ENCODE data around the gene SIX2. TPM values are rescaled to one million over a fixed set of nuclear protein-coding genes. Genes with fewer than 3 reads are reported as not detected.

SIX2 gene
- total RNA-seq, 1 donor from 2014 or later: 0.41 TPM

DNA sequence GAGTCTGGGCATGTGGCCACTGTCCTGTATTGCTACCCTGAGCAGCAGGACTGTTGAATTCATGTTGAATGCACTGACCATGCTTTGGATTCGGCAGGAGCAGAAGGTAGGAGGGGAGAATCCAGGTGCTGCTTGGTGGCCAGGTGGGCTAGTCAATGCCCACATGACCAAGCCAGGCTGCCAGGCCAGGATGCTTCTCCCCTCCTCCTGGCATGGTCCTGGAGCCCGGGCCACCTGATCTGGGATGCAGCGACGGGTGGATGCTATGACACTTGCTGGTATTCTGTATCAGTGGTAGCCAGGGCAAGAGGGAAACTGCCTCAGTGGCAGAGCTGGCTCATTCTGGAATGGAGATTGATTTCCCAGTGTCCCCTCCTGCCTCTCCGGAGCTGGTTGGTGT is 14.8 kb upstream of the SIX2 start:
- no peak for FAIRE-seq
- no peak for DNase-seq (ENCODE audit: low spot score in 2 of 2)

DNA sequence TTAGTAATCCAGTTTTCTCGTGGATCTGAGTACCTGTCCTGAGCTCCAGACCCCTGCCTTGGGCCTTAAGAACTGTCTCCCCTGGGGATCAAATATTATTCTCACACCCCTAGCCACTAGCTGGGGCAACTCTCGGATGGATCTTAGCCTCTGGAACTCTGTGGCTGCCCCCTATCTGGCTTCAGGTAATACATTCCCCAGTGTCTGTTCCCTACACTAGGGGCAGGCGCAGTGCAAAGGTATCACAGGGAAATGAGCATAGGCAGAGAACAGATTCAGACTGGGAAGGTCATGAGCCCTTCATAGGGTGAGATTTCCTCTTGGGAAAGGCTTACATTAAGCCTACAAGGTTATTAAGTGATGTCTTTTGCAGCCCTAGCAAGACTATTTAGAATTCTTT is 11.2 kb upstream of the SIX2 start:
- DNase-seq (ENCODE audit: low spot score in 2 of 2): no peak
- FAIRE-seq: no peak

DNA sequence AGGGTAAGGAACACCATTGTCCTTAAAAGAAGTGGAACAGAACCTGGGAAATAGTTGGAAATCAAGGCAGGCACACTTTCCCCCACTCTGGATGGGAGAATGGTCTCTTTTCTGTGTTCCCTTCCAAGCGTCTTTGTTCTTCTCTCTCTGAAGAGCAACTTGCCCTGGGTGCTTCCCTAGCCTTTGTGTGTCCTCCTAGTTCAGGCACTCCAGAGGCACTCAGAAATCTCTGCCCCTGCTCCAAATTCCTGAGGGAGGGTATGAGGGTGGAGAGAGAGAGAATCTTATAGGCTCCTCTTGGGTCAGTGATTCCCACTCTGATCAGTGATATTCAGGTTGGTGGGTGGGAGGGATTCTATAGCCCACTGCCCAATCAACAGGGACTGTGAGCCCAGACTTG is 8.8 kb upstream of the SIX2 start:
- no peak for DNase-seq (ENCODE audit: low spot score in 2 of 2)
- FAIRE-seq: no peak

GRCh38 chr2:45014831-45015230 is 5.6 kb upstream of the SIX2 start:
- no peak for FAIRE-seq
- DNase-seq (ENCODE audit: low spot score in 2 of 2): no peak

DNA sequence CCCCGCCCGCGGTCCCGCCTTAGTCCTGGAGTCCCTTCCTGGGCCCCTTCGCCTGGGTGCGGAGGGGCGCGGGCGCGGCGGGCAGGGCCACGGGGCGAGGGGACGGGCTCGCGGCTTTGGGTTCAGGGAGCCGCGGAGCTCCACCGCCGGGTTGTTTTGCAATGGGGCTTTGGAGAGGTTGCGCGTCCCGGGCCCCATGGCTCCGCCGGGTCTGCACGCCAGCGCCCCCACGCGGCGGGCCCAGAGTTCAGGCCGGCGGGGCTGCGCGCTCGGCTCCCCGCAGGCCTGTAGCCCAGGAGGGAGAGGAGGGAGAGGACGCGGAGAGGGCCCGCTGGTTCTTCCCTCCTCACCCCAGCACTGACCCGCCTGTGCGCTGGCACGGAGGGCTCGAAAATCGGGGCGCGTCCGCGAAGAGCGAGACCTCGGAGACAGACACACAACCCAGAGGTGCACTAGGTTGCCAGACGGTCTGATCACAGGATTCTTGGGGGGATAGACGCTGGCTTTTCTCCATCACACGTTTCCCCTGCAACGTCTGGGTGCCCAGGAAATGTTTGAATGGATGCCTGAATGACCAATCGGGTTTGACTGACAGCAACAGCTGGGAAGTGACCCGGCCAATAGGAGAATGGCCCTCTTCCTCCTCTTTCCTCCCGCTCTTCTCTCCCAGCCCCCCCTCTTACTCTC is 4.9 kb upstream of the SIX2 start:
- FAIRE-seq: no peak
- peak; percentile 61 to 71 for DNase-seq (ENCODE audit: low spot score in 2 of 2)

GRCh38 chr2:45013229-45014015 is 4.2 kb upstream of the SIX2 start:
- DNase-seq (ENCODE audit: low spot score in 2 of 2): peak in 1 of 2 donors; percentile 28

GRCh38 chr2:45012733-45013132 is 3.5 kb upstream of the SIX2 start:
- no peak for FAIRE-seq

More at GRCh38 chr2:45013229-45014015, 4.2 kb upstream of the SIX2 start:
- no peak for FAIRE-seq

GRCh38 chr2:45011621-45012602 is 2.7 kb upstream of the SIX2 start:
- DNase-seq (ENCODE audit: low spot score in 2 of 2) (no peak), FAIRE-seq (no peak)

More at GRCh38 chr2:45012733-45013132, 3.5 kb upstream of the SIX2 start:
- no peak for DNase-seq (ENCODE audit: low spot score in 2 of 2)

DNA sequence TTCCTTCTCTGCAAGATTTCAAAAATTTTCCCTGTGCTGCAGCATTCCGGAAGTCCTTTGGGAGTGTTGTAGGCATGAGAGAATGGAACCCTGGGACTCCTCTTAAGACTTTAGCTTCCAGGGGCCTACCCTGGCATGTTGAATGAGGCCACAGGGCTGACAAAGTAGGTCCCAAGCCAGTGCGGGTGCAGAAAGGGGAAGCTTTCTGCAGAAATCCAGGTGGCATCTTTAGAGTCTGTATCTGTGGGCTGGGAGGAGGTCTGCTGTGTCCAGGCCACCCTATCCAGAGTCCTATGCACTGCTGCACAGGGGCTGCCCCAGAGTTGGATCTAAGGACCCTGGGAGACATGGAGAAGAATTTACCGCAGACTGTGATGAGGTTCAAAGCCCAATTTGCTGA is 1.9 kb upstream of the SIX2 start:
- no peak for FAIRE-seq
- DNase-seq (ENCODE audit: low spot score in 2 of 2): no peak

- FAIRE-seq (no peak), DNase-seq (ENCODE audit: low spot score in 2 of 2) (no peak)
These were observed 1.4 kb upstream of the SIX2 start for GRCh38 chr2:45010702-45011012.

- DNase-seq (ENCODE audit: low spot score in 2 of 2): peak; percentile 46 to 48
- FAIRE-seq: no peak
These were observed 863 bp upstream of the SIX2 start for GRCh38 chr2:45009928-45010701.

DNA sequence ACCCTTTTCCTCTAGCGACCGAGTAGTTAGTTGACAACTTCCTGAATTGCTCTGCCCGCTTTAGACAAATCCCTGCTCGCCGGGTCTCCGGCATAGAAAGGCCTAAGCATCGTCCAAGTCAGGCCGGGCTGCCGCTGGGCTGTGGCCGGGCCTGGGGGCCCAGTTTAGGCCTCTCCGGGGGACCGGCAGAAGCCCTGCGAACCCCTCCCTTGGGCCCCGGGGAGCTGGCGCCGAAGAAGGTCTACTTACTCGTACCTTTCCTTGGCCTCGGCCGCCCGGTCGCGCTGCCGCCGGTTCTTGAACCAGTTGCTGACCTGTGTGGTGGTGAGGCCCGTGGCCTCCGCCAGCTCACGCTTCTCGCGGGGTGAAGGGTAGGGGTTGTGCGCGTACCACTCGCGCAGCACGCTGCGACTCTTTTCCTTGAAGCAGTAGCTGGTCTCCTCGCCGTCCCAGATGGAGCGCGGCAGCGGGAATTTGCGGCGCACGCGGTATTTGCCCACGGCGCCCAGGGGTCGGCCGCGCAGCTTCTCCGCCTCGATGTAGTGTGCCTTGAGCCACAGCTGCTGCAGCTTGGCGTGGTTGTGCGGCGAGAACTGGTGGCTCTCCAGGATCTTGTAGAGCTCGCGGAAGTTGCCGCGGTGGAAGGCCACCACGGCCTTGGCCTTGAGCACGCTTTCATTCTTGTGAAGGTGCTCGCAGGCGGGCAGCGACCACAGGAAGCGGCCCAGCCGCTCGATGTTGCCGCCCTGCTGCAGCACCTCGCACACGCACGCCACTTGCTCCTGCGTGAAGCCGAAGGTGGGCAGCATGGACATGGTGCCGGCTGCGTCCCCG is 739 bp downstream of the SIX2 start:
- no peak for FAIRE-seq
- peak in 1 of 2 donors; percentile 29 for DNase-seq (ENCODE audit: low spot score in 2 of 2)

- FAIRE-seq (no peak), DNase-seq (ENCODE audit: low spot score in 2 of 2) (peak in 1 of 2 donors; percentile 28)
These were observed 1.3 kb downstream of the SIX2 start for GRCh38 chr2:45007961-45008295.

DNA sequence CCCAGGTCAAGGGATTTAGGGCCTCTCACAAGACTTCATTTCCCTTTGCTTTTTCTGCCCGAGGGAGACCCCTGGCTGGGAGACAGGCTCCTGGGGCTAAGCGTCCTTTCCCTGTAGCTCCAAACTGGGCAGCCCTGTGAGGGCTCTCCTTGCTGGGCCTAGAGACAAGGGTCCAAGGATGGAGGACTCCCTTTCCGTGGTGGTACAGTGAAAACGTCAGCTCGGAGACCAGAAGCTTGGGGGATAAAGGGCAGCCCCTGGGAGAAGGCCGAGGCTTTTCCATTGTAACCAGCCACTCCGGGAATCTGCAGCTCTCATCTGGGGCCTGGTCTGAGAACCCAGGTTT is 2.3 kb downstream of the SIX2 start:
- DNase-seq (ENCODE audit: low spot score in 2 of 2): no peak
- no peak for FAIRE-seq

DNA sequence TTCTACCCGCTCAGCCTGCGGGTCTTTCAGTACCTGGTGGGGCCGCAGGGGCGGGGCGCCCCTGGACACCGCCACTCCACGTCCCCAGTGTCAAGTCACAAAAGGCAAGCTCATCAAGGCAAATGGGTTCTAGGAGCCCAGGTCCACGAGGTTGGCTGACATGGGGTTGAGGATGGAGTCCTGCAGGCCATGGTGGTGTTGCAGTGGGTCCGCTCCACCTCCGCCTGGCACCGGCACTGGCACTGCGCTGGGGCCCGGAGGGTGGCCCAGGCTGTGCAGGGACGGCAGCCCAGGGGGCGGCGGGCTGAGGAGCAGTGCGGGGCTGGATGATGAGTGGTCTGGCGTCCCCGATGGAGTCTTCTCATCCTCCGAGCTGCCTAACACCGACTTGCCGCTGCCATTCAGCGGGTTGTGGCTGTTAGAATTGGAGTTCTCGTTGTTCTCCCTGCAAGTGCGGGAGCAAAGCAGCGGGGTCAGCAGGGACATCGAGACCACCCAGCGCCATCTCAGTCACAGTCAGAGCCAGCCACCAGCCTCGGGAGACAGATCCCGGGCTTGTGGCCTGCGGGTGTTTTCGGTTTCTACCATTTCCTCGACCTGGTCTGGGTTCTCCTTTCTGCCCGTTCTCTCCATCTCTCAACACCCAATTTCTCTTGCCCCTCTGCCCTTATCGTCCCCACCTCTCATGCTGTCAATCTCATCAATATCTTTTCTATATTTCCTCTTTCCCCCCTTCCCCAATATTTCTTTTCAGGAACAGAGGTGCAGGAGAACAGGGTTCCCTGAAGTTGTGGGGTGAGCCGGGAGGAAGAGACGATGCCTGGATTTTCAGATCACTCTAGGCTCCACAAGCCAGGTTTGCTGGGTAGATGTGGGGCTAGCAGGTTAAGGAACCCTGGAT is 3.0 kb downstream of the SIX2 start:
- DNase-seq (ENCODE audit: low spot score in 2 of 2) (no peak), FAIRE-seq (no peak)

- no peak for DNase-seq (ENCODE audit: low spot score in 2 of 2)
- no peak for FAIRE-seq
These were observed 3.8 kb downstream of the SIX2 start for GRCh38 chr2:45005261-45006002.

GRCh38 chr2:45004562-45005191 is 4.6 kb downstream of the SIX2 start:
- FAIRE-seq (no peak), DNase-seq (ENCODE audit: low spot score in 2 of 2) (no peak)
